H1 (cell line): ENCODE measurements around the gene JMJD1C. TPM values are rescaled to one million over a fixed set of nuclear protein-coding genes. Genes with fewer than 3 reads are reported as not detected.

ENCODE experiments used
- CTCF ChIA-PET: fragments of 300-600 bp; sonication (Branson Sonifier 250); formaldehyde crosslinking; loops from one replicate; lab custom pipeline; 2021; ENCODE audit not compliant: partially characterized antibody; lab: Charles Lee
- POLR2A ChIA-PET: fragments of 300-600 bp; sonication (Branson Sonifier 250); formaldehyde crosslinking; loops from one replicate; lab custom pipeline; 2021; ENCODE audit warnings: inconsistent platforms; ENCODE audit not compliant: partially characterized antibody; lab: Charles Lee
- DNase-seq, 2 experiments: peaks; one replicate each; pipeline versions ENCODE4 v3.0.0 to v3.0.0-alpha.2; 2010 to 2022; ENCODE audit warnings: low spot score in 2 of 2, low read depth in 1 of 2, mixed read lengths in 1 of 2
- FAIRE-seq: peaks from 2 replicates; lab custom pipeline; 2011; peaks lifted over from hg19 to GRCh38; lab: Jason Lieb, UNC
- H2AFZ ChIP-seq: 2 replicates; pipeline ENCODE4 v1.8.1; 2012; ENCODE audit warnings: low read length, inconsistent platforms
- H2AK5ac ChIP-seq: 2 replicates; pipeline ENCODE4 v1.6.1; 2013; ENCODE audit warnings: low read depth, low read length
- H2BK120ac ChIP-seq: replicated peaks from 2 replicates; pipeline ENCODE3; 2013; ENCODE audit warnings: low read depth, low read length, inconsistent platforms
- H2BK12ac ChIP-seq: 2 replicates; pipeline ENCODE4 v1.6.1; 2013; ENCODE audit warnings: low read depth, low read length
- H2BK15ac ChIP-seq: 2 replicates; pipeline ENCODE4 v1.6.1; 2013; ENCODE audit warnings: low read length
- H2BK20ac ChIP-seq: 2 replicates; pipeline ENCODE4 v1.6.1; 2013; ENCODE audit warnings: low read length
- H2BK5ac ChIP-seq: 2 replicates; pipeline ENCODE4 v1.6.1; 2013; ENCODE audit warnings: low read depth, low read length
- H3K14ac ChIP-seq: 2 replicates; pipeline ENCODE4 v1.6.1; 2013; ENCODE audit warnings: inconsistent platforms; ENCODE audit not compliant: insufficient read length
- H3K18ac ChIP-seq: 2 replicates; pipeline ENCODE4 v1.6.1; 2013; ENCODE audit warnings: low read length; ENCODE audit errors: extremely low read depth
- H3K23ac ChIP-seq: 2 replicates; pipeline ENCODE4 v1.6.1; 2013; ENCODE audit warnings: inconsistent platforms; ENCODE audit not compliant: insufficient read length
- H3K23me2 ChIP-seq: 2 replicates; pipeline ENCODE4 v1.6.1; 2013; ENCODE audit warnings: low read depth, low read length
- H3K27ac ChIP-seq: 2 replicates; pipeline ENCODE4 v1.6.1; 2011; ENCODE audit warnings: low read depth, low read length, inconsistent platforms
- H3K27me3 ChIP-seq, 4 experiments: replicated peaks in 1 of 4; 1 replicate in 1 of 4; 2 replicates in 3 of 4; pipeline versions ENCODE4 v1.6.1 to v1.8.1; 2011 to 2013; ENCODE audit warnings: low read length in 3 of 4, mild to moderate bottlenecking in 3 of 4, inconsistent platforms in 2 of 4, mixed read lengths in 2 of 4, moderate library complexity in 1 of 4; ENCODE audit not compliant: control insufficient read depth in 3 of 4, insufficient read depth in 3 of 4; ENCODE audit errors: extremely low read depth in 1 of 4
- H3K36me3 ChIP-seq, 4 experiments: 2 replicates each; pipeline versions ENCODE4 v1.6.1 to v1.8.1; 2011 to 2013; ENCODE audit warnings: mild to moderate bottlenecking in 4 of 4, low read length in 3 of 4, moderate library complexity in 2 of 4, control low read depth in 1 of 4, inconsistent platforms in 1 of 4; ENCODE audit not compliant: insufficient read depth in 4 of 4, control insufficient read depth in 2 of 4
- H3K4ac ChIP-seq: replicated peaks from 2 replicates; pipeline ENCODE3; 2013; ENCODE audit warnings: low read length, low read depth, mixed read lengths, inconsistent platforms; ENCODE audit not compliant: insufficient read length
- H3K4me1 ChIP-seq, 4 experiments: replicated peaks in 1 of 4; 1 replicate in 1 of 4; 2 replicates in 3 of 4; pipeline versions ENCODE4 v1.6.1 to v1.8.1; 2011 to 2013; ENCODE audit warnings: low read length in 3 of 4, inconsistent platforms in 2 of 4, mixed read lengths in 1 of 4; ENCODE audit not compliant: insufficient read depth in 4 of 4, control insufficient read depth in 3 of 4
- H3K4me2 ChIP-seq, 2 experiments: 2 replicates each; pipeline versions ENCODE4 v1.6.1 to v1.8.1; 2011 to 2013; ENCODE audit warnings: low read depth in 2 of 2, low read length in 2 of 2, control low read depth in 1 of 2, inconsistent platforms in 1 of 2, mild to moderate bottlenecking in 1 of 2; ENCODE audit not compliant: insufficient read depth in 1 of 2
- H3K4me3 ChIP-seq, 4 experiments: fragments of 200-600, 300-600 bp in 1 of 4; sonication (generic), shearing (Covaris generic), sonication (Bioruptor Twin) in 1 of 4; 2 replicates each; pipeline versions ENCODE4 v1.5.1 to v1.8.1; 2011 to 2016; ENCODE audit warnings: low read length in 4 of 4, low read depth in 3 of 4, control low read depth in 2 of 4, inconsistent platforms in 2 of 4, mild to moderate bottlenecking in 2 of 4, mixed read lengths in 1 of 4, moderate library complexity in 1 of 4; ENCODE audit not compliant: insufficient read depth in 2 of 4; ENCODE audit errors: extremely low read depth in 1 of 4
- H3K56ac ChIP-seq: replicated peaks from 2 replicates; pipeline ENCODE3; 2013; ENCODE audit warnings: low read depth, mild to moderate bottlenecking, mixed read lengths, low read length, inconsistent platforms; ENCODE audit not compliant: insufficient read length
- H3K79me1 ChIP-seq: 2 replicates; pipeline ENCODE4 v1.6.1; 2013; ENCODE audit warnings: low read depth, low read length, control low read depth
- H3K79me2 ChIP-seq, 2 experiments: 2 replicates each; pipeline versions ENCODE4 v1.6.1 to v1.8.1; 2012 to 2013; ENCODE audit warnings: low read length in 2 of 2, mild to moderate bottlenecking in 2 of 2, inconsistent platforms in 1 of 2; ENCODE audit not compliant: insufficient read depth in 2 of 2, control insufficient read depth in 1 of 2
- H3K9ac ChIP-seq, 4 experiments: replicated peaks in 1 of 4; 1 replicate in 1 of 4; 2 replicates in 3 of 4; pipeline versions ENCODE4 v1.6.1 to v1.8.1; 2011 to 2013; ENCODE audit warnings: low read depth in 3 of 4, low read length in 3 of 4, control low read depth in 2 of 4, mild to moderate bottlenecking in 2 of 4, moderate library complexity in 2 of 4, inconsistent platforms in 1 of 4; ENCODE audit errors: extremely low read depth in 1 of 4
- H3K9me3 ChIP-seq, 2 experiments: 2 replicates each; pipeline versions ENCODE4 v1.6.1 to v1.8.1; 2012 to 2013; ENCODE audit warnings: mild to moderate bottlenecking in 2 of 2, moderate library complexity in 2 of 2, control low read depth in 1 of 2, inconsistent platforms in 1 of 2, low read depth in 1 of 2, low read length in 1 of 2, mixed read lengths in 1 of 2; ENCODE audit not compliant: insufficient read depth in 2 of 2
- H4K20me1 ChIP-seq, 2 experiments: replicated peaks in 1 of 2; 2 replicates each; pipeline versions ENCODE3 to v1.8.1; 2011 to 2013; ENCODE audit warnings: inconsistent platforms in 2 of 2, low read length in 2 of 2, mild to moderate bottlenecking in 1 of 2; ENCODE audit not compliant: insufficient read depth in 2 of 2, control insufficient read depth in 1 of 2
- H4K5ac ChIP-seq: 2 replicates; pipeline ENCODE4 v1.6.1; 2013; ENCODE audit warnings: low read length, low read depth, mixed read lengths, inconsistent platforms; ENCODE audit not compliant: insufficient read length
- H4K8ac ChIP-seq: 2 replicates; pipeline ENCODE4 v1.8.0; 2013; ENCODE audit warnings: mild to moderate bottlenecking, moderate library complexity, low read length, inconsistent platforms; ENCODE audit not compliant: insufficient read depth; ENCODE audit errors: extremely low read depth
- H4K91ac ChIP-seq: replicated peaks from 2 replicates; pipeline ENCODE3; 2013; ENCODE audit warnings: low read length, mixed read lengths, inconsistent platforms; ENCODE audit not compliant: insufficient read length
- EP300 ChIP-seq, 2 experiments: IDR thresholded peaks; 1 replicate in 1 of 2; 2 replicates in 1 of 2; pipeline ENCODE4 v1.6.1; 2011 to 2012; ENCODE audit warnings: low read depth in 2 of 2, low read length in 2 of 2, mild to moderate bottlenecking in 2 of 2, borderline replicate concordance in 1 of 2, inconsistent platforms in 1 of 2, moderate library complexity in 1 of 2
- JUND ChIP-seq: IDR thresholded peaks from 2 replicates; pipeline ENCODE4 v1.6.1; 2011; ENCODE audit warnings: mild to moderate bottlenecking, improper control_type of control experiment, low read length
- WGBS, 2 experiments: shearing (Covaris generic) in 1 of 2; methylation state at CpG; one replicate each; pipeline versions ENCODE4 v1.1.6 to v1.1.7; 2013 to 2015; ENCODE audit warnings: low lambda C conversion rate in 2 of 2, mixed read lengths in 2 of 2, inconsistent platforms in 1 of 2, low coverage in 1 of 2, missing lambda C conversion rate in 1 of 2; ENCODE audit not compliant: insufficient replicate concordance in 2 of 2, insufficient coverage in 1 of 2, insufficient read length in 1 of 2; ENCODE audit errors: extremely low coverage in 1 of 2, missing lambda C conversion rate in 1 of 2; 5-methylcytosine and 5-hydroxymethylcytosine counted together
- polyA plus RNA-seq, 7 experiments: library from polyadenylated mRNA; depleted of rRNA in 3 of 7; stranded (reverse) in 5 of 7; unstranded in 2 of 7; fragments of >200 nt in 5 of 7; fragments of 200-250 nt in 2 of 7; gene quantifications; 1 replicate in 5 of 7; 2 replicates in 1 of 7; 4 replicates in 1 of 7; pipeline versions ENCODE4 v1.2.1 to v1.2.3, GENCODE V29; 2011 to 2013; ENCODE audit warnings: missing spikeins in 2 of 7, mixed read lengths in 2 of 7
- total RNA-seq: library from RNA; stranded (reverse); fragmentation: NEBNext Ultra II Directional; extraction: Animal tissue kit (Norgen Biotek cat#: 25700); gene quantifications from 2 replicates; pipeline ENCODE4 v1.2.1, GENCODE V29; 2021

Gene JMJD1C
- total and polyA plus RNA-seq, 2 of the 8 experiments (the other 6 are each of a cell fraction or from before 2014, with no cell fraction given): 54.5 to 210 TPM

GRCh38 chr10:63236113-63236935 lies 229.5 kb downstream of the JMJD1C start:
- Histone ChIP-seq H3K79me2 (peaks cover 17 to 100% of the 10 kb centered on the region in 2 experiments; a peak in 3 of 4 replicates), H4K91ac (no peak overlapping the region), H4K20me1 (peaks cover 8 to 53% of the 10 kb centered on the region in 2 experiments), H2BK15ac (no peak overlapping the region), H3K36me3 (peaks cover 0 to 4% (median 0%) of the 10 kb centered on the region in 4 experiments; a peak in 1 of 8 replicates), H3K23me2 (no peaks in the 10 kb centered on the region), H3K4me1 (no peaks in the 10 kb centered on the region; a peak in 1 of 7 replicates), H3K4ac (no peak overlapping the region), H3K79me1 (no peaks in the 10 kb centered on the region), H2BK12ac (no peak overlapping the region), H3K14ac (no peak overlapping the region), H3K18ac (no peak overlapping the region), H2BK120ac (no peak overlapping the region), H3K4me3 (no peak overlapping the region), H3K9me3 (no peaks in the 10 kb centered on the region), H3K27me3 (no peaks in the 10 kb centered on the region), H2BK5ac (no peak overlapping the region), H3K9ac (no peak overlapping the region), H2BK20ac (no peak overlapping the region), H3K23ac (no peak overlapping the region), H4K5ac (no peak overlapping the region), H3K4me2 (no peak overlapping the region), H2AK5ac (no peak overlapping the region), H2AFZ (no peak overlapping the region), H4K8ac (no peak overlapping the region), H3K27ac (no peak overlapping the region), H3K56ac (no peak overlapping the region)
- WGBS, 2 experiments: 86% methylated on average over 2 of the region's 2 CpGs; no CpG with 5 or more reads in 1 of the 2 experiments
- FAIRE-seq (no peak), DNase-seq (no peak)
- ChIA-PET POLR2A (interaction anchor here (0.6 to 3.1 kb wide), 5 partner anchors 18 to 394 kb away, joined by 3 to 8 read pairs (median 3); no protein-coding TSS in a partner anchor), CTCF (interaction anchor here (0.7 to 1.4 kb wide), 4 partner anchors 9 to 484 kb away, joined by 3 to 4 read pairs (median 3); no protein-coding TSS in a partner anchor)
- no peak for TF ChIP-seq JUND
- TF ChIP-seq EP300 (IDR thresholded peaks at IDR 0.05; ENCODE audit: borderline replicate concordance in 1 of 2, low read depth in 2 of 2, low read length in 2 of 2): no peak
